Measurements from ENCODE around the gene INO80E.

DNA sequence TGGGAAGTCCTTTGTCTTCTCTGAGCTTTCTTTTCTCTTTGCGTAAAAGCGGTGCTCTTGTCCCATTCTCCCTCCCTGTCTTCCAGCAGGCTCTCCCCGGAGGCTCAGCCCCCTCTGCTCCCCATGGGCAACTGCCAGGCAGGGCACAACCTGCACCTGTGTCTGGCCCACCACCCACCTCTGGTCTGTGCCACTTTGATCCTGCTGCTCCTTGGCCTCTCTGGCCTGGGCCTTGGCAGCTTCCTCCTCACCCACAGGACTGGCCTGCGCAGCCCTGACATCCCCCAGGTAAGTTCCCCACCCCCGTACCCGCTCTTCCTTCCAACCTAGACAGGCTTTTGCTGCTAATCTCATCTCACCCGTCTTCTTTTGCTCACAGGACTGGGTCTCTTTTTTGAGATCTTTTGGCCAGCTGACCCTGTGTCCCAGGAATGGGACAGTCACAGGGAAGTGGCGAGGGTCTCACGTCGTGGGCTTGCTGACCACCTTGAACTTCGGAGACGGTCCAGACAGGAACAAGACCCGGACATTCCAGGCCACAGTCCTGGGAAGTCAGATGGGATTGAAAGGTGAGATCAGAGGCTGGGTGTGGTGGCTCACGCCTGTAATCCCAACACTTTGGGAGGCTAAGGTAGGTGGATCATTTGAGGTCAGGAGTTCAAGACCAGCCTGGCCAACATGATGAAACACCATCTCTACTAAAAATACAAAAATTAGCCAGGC lies 32.9 kb upstream of the INO80E start:
- TF ChIP-seq, protein P1, sequence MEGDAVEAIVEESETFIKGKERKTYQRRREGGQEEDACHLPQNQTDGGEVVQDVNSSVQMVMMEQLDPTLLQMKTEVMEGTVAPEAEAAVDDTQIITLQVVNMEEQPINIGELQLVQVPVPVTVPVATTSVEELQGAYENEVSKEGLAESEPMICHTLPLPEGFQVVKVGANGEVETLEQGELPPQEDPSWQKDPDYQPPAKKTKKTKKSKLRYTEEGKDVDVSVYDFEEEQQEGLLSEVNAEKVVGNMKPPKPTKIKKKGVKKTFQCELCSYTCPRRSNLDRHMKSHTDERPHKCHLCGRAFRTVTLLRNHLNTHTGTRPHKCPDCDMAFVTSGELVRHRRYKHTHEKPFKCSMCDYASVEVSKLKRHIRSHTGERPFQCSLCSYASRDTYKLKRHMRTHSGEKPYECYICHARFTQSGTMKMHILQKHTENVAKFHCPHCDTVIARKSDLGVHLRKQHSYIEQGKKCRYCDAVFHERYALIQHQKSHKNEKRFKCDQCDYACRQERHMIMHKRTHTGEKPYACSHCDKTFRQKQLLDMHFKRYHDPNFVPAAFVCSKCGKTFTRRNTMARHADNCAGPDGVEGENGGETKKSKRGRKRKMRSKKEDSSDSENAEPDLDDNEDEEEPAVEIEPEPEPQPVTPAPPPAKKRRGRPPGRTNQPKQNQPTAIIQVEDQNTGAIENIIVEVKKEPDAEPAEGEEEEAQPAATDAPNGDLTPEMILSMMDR (IDR thresholded peaks at IDR 0.05 in 4 of 5, conservative IDR thresholded peaks at IDR 0.05 in 1 of 5) = no peak
- TF ChIP-seq POLR2A (IDR thresholded peaks at IDR 0.05) = no peak

Measured in gastrocnemius medialis (tissue), 4 donors.